Esophagus squamous epithelium (tissue), 5 donors: ENCODE results near the gene EIF1. TPM values are rescaled to one million over a fixed set of nuclear protein-coding genes. Genes with fewer than 3 reads are reported as not detected.
"Not testable (repeated sequence)": the region's sequence is repeated elsewhere in the genome, so short reads cannot be mapped to it uniquely, and the experiment has no call there.

Source experiments
- DNase-seq: peaks from one replicate; lab custom pipeline; 2025; lab: John Stamatoyannopoulos, UW
- H3K27ac ChIP-seq, 4 donors: fragments of 200-600 bp; sonication (generic); one replicate each; pipeline ENCODE4 v1.5.1; 2016 to 2019; ENCODE audit warnings: mild to moderate bottlenecking in 1 of 4
- H3K27me3 ChIP-seq, 4 donors: fragments of 200-600 bp; sonication (generic); 1 replicate in 3 of 4; 2 replicates in 1 of 4; pipeline versions ENCODE4 v1.5.1 to v1.6.0; 2017 to 2021; ENCODE audit warnings: antibody characterized with exemption in 1 of 4
- H3K36me3 ChIP-seq, 3 donors: fragments of 200-600 bp; sonication (generic); one replicate each; pipeline ENCODE4 v1.5.1; 2016 to 2019
- H3K4me1 ChIP-seq, 3 donors: fragments of 200-600 bp; sonication (generic); one replicate each; pipeline ENCODE4 v1.5.1; 2017 to 2019
- H3K4me3 ChIP-seq, 4 donors: fragments of 200-600 bp; sonication (generic); 1 replicate in 3 of 4; 2 replicates in 1 of 4; pipeline ENCODE4 v1.5.1; 2016 to 2019; ENCODE audit warnings: mild to moderate bottlenecking in 2 of 4, moderate library complexity in 1 of 4
- H3K9me3 ChIP-seq, 3 donors: fragments of 200-600 bp; sonication (generic); one replicate each; pipeline ENCODE4 v1.5.1; 2016 to 2019
- CTCF ChIP-seq, 6 experiments: fragments of 450-650 bp in 4 of 6; fragments of 200-600 bp in 2 of 6; sonication (generic) in 2 of 6; IDR thresholded peaks; one replicate each; pipeline ENCODE4 v1.5.1; 2016 to 2019; ENCODE audit warnings: antibody characterized with exemption in 6 of 6, mild to moderate bottlenecking in 4 of 6, moderate library complexity in 4 of 6
- POLR2A ChIP-seq, 4 donors: fragments of 450-650 bp; IDR thresholded peaks; one replicate each; pipeline ENCODE4 v1.6.1; 2017; ENCODE audit warnings: antibody characterized with exemption in 4 of 4, mild to moderate bottlenecking in 4 of 4, moderate library complexity in 3 of 4
- WGBS, 2 donors: methylation state at CpG; one replicate each; pipeline ENCODE4 v1.1.5; 2018; 5-methylcytosine and 5-hydroxymethylcytosine counted together
- intact Hi-C: fragments of 100-400 bp; cut with DNase I; formaldehyde crosslinking; loops from one replicate; pipeline ENCODE4 v1.15.0; 2022
- total RNA-seq, 4 donors: library from RNA; depleted of rRNA; stranded (reverse); fragments of >200 nt; gene quantifications; one replicate each; pipeline ENCODE4 v1.1.0, GENCODE V29; 2016
- donor health status: DM: yes; HTN: yes; CAD: no.

The EIF1 gene
- total RNA-seq, 4 donors from 2014 or later = 96.5 to 311 (median 223) TPM

GRCh38 chr17:41682631-41683030 is 6.1 kb upstream of the EIF1 start:
- Histone ChIP-seq H3K36me3 (no peaks in the 10 kb centered on the region), H3K9me3 (no peaks in the 10 kb centered on the region), H3K4me1 (peaks cover 0 to 26% (median 8%) of the 10 kb centered on the region in 3 donors), H3K27me3 (no peaks in the 10 kb centered on the region), H3K4me3 (no peak overlapping the region), H3K27ac (no peak overlapping the region)
- 75 to 87% methylated on average over 4 to 5 of the region's 5 CpGs for WGBS, 2 donors
- intact Hi-C loops = no loop called here
- no peak for DNase-seq
- no peak for TF ChIP-seq CTCF (IDR thresholded peaks at IDR 0.05)
- no peak for TF ChIP-seq POLR2A (IDR thresholded peaks at IDR 0.05)

- Histone ChIP-seq H3K4me1 (peaks cover 0 to 25% (median 8%) of the 10 kb centered on the region in 3 donors), H3K4me3 (no peak overlapping the region), H3K9me3 (no peaks in the 10 kb centered on the region), H3K36me3 (no peaks in the 10 kb centered on the region), H3K27ac (no peak overlapping the region), H3K27me3 (no peaks in the 10 kb centered on the region)
- whole genome bisulfite sequencing, 2 donors = 69 to 76% methylated on average over 7 to 8 of the region's 8 CpGs
- no peak for TF ChIP-seq POLR2A (IDR thresholded peaks at IDR 0.05)
- TF ChIP-seq CTCF (IDR thresholded peaks at IDR 0.05) = no peak
- intact Hi-C loops = no loop called here
- no peak for DNase-seq
Observed at GRCh38 chr17:41683441-41684007, 5.2 kb upstream of the EIF1 start.

GRCh38 chr17:41684035-41684434 is 4.7 kb upstream of the EIF1 start:
- no peak for TF ChIP-seq POLR2A (IDR thresholded peaks at IDR 0.05)
- no peak for TF ChIP-seq CTCF (IDR thresholded peaks at IDR 0.05)
- Histone ChIP-seq H3K9me3 (no peaks in the 10 kb centered on the region), H3K4me3 (no peak overlapping the region), H3K27me3 (no peaks in the 10 kb centered on the region), H3K36me3 (no peaks in the 10 kb centered on the region), H3K27ac (no peak overlapping the region), H3K4me1 (peaks cover 0 to 19% (median 8%) of the 10 kb centered on the region in 3 donors)
- WGBS, 2 donors = 65 to 70% methylated on average over 3 to 4 of the region's 4 CpGs
- intact Hi-C loops = no loop called here
- DNase-seq = no peak

- H3K27ac ChIP-seq, intact Hi-C loops, H3K27me3 ChIP-seq, DNase-seq, H3K9me3 ChIP-seq, H3K4me3 ChIP-seq: not testable (repeated sequence)
- WGBS, 2 donors = 88 to 95% methylated on average over 13 of the region's 13 CpGs
- Histone ChIP-seq H3K4me1 (peaks cover 5 to 23% (median 12%) of the 10 kb centered on the region in 3 donors), H3K36me3 (peaks cover 13 to 14% (median 13%) of the 10 kb centered on the region in 3 donors)
Observed at GRCh38 chr17:41685753-41686152, 2.9 kb upstream of the EIF1 start.

GRCh38 chr17:41686281-41686680 is 2.4 kb upstream of the EIF1 start:
- WGBS, 2 donors = 91 to 93% methylated on average over 4 of the region's 4 CpGs
- intact Hi-C loops = no loop called here

More at GRCh38 chr17:41686281-41686680, 2.4 kb upstream of the EIF1 start:
- H3K4me3 ChIP-seq = no peak overlapping the region
- no peaks in the 10 kb centered on the region for H3K9me3 ChIP-seq
- DNase-seq = no peak
- H3K36me3 ChIP-seq = peaks cover 17 to 20% (median 18%) of the 10 kb centered on the region in 3 donors
- no peak overlapping the region for H3K27ac ChIP-seq
- TF ChIP-seq POLR2A (IDR thresholded peaks at IDR 0.05) = no peak
- no peak for TF ChIP-seq CTCF (IDR thresholded peaks at IDR 0.05)
- H3K27me3 ChIP-seq = no peaks in the 10 kb centered on the region
- peaks cover 10 to 29% (median 17%) of the 10 kb centered on the region in 3 donors for H3K4me1 ChIP-seq
